H1 (cell line): ENCODE measurements around the gene EDDM3A. TPM values are rescaled to one million over a fixed set of nuclear protein-coding genes. Genes with fewer than 3 reads are reported as not detected.

Experiments
- CHD1 ChIP-seq: IDR thresholded peaks from 2 replicates; pipeline ENCODE4 v1.6.1; 2012; ENCODE audit warnings: low read depth, low read length, improper control_type of control experiment
- EGR1 ChIP-seq: IDR thresholded peaks from 2 replicates; pipeline ENCODE4 v1.6.1; 2011; ENCODE audit warnings: low read depth, low read length, borderline replicate concordance
- KDM4A ChIP-seq: IDR thresholded peaks from one replicate; pipeline ENCODE4 v1.7.1; 2012; ENCODE audit warnings: low read depth, mild to moderate bottlenecking, moderate library complexity, low read length, inconsistent platforms; ENCODE audit not compliant: severe bottlenecking
- SP1 ChIP-seq: IDR thresholded peaks from 2 replicates; pipeline ENCODE4 v1.6.1; 2011; ENCODE audit warnings: low read depth, low read length
- polyA plus RNA-seq, 7 experiments: library from polyadenylated mRNA; depleted of rRNA in 3 of 7; stranded (reverse) in 5 of 7; unstranded in 2 of 7; fragments of >200 nt in 5 of 7; fragments of 200-250 nt in 2 of 7; gene quantifications; 1 replicate in 5 of 7; 2 replicates in 1 of 7; 4 replicates in 1 of 7; pipeline versions ENCODE4 v1.2.1 to v1.2.3, GENCODE V29; 2011 to 2013; ENCODE audit warnings: missing spikeins in 2 of 7, mixed read lengths in 2 of 7
- total RNA-seq: library from RNA; stranded (reverse); fragmentation: NEBNext Ultra II Directional; extraction: Animal tissue kit (Norgen Biotek cat#: 25700); gene quantifications from 2 replicates; pipeline ENCODE4 v1.2.1, GENCODE V29; 2021

Gene EDDM3A
- total and polyA plus RNA-seq, 2 of the 8 experiments (the other 6 are each of a cell fraction or from before 2014, with no cell fraction given) = 0.09 TPM; not detected in 1

DNA sequence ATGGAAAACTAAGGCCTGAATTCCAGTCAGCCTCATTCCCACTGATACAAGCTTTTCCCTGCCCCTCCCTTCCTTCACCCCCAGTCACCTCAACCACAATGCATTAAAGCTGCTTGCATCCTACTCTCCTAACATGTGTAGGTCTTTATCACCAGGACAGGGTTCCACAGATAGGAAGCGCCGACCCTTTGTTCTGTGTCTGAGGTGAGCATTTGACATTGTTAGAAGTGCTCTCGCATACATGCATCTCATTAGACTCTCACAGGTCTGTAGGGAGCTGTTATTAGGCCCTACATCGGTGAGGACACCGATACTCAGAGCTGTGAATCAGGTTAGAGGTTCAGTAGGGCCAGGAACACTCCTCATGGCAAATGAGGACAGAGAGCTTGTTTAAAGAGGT is 13.2 kb upstream of the EDDM3A start (continued):
- TF ChIP-seq SP1 (no peak), CHD1 (no peak), EGR1 (no peak), KDM4A (no peak)
- TF ChIP-seq, all 59 proteins: peak for 0
